Endometrial microvascular endothelial cells (primary cell): Measurements from ENCODE around the gene CCNJL. TPM values are rescaled to one million over a fixed set of nuclear protein-coding genes. Genes with fewer than 3 reads are reported as not detected.

Experiments
- in situ Hi-C: cut with HindIII; loops from 2 replicates; pipeline ENCODE4 v1.10.0; 2017; ENCODE audit warnings: low sequenced_read_pairs, low pct_unique_long_range_greater_than_20kb; ENCODE audit errors: inconsistent ontology term
- total RNA-seq: library from RNA; depleted of rRNA; stranded (reverse); fragments of >200 nt; gene quantifications from one replicate; pipeline ENCODE4 v1.2.3, GENCODE V29; 2015; ENCODE audit errors: inconsistent ontology term

The CCNJL gene
- total RNA-seq, 1 donor from 2014 or later, result 8.6 TPM

GRCh38 chr5:160297776-160298175 lies 14.6 kb downstream of the CCNJL start:
- in situ Hi-C loops, result no loop called here

- in situ Hi-C loops, result no loop called here
Measured at GRCh38 chr5:160297004-160297403, 15.4 kb downstream of the CCNJL start.

- in situ Hi-C loops, result no loop called here
Measured at GRCh38 chr5:160296496-160296895, 15.9 kb downstream of the CCNJL start.

- in situ Hi-C loops, result no loop called here
Measured at GRCh38 chr5:160293901-160294561, 18.3 kb downstream of the CCNJL start.

- in situ Hi-C loops, result no loop called here
Measured at GRCh38 chr5:160293386-160293785, 19.0 kb downstream of the CCNJL start.

- in situ Hi-C loops, result no loop called here
Measured at GRCh38 chr5:160291467-160291866, 20.9 kb downstream of the CCNJL start.

GRCh38 chr5:160290751-160291150 lies 21.6 kb downstream of the CCNJL start:
- in situ Hi-C loops, result no loop called here

- in situ Hi-C loops, result no loop called here
Measured at GRCh38 chr5:160289721-160290120, 22.6 kb downstream of the CCNJL start.

- in situ Hi-C loops, result no loop called here
Measured at GRCh38 chr5:160289356-160289651, 23.1 kb downstream of the CCNJL start.

- in situ Hi-C loops, result no loop called here
Measured at GRCh38 chr5:160287378-160288051, 24.8 kb downstream of the CCNJL start.

GRCh38 chr5:160286947-160287346 lies 25.4 kb downstream of the CCNJL start:
- in situ Hi-C loops, result no loop called here

GRCh38 chr5:160285316-160285715 lies 27.0 kb downstream of the CCNJL start:
- in situ Hi-C loops, result no loop called here

- in situ Hi-C loops, result no loop called here
Measured at GRCh38 chr5:160284291-160284873, 28.0 kb downstream of the CCNJL start.

GRCh38 chr5:160281275-160281674 lies 31.1 kb downstream of the CCNJL start:
- in situ Hi-C loops, result no loop called here

- in situ Hi-C loops, result no loop called here
Measured at GRCh38 chr5:160280384-160281095, 31.8 kb downstream of the CCNJL start.

GRCh38 chr5:160278343-160278742 lies 34.0 kb downstream of the CCNJL start:
- in situ Hi-C loops, result no loop called here

GRCh38 chr5:160274483-160274931 lies 37.9 kb downstream of the CCNJL start:
- in situ Hi-C loops, result no loop called here

- in situ Hi-C loops, result no loop called here
Measured at GRCh38 chr5:160272889-160273288, 39.5 kb downstream of the CCNJL start.

GRCh38 chr5:160272264-160272663 lies 40.1 kb downstream of the CCNJL start:
- in situ Hi-C loops, result no loop called here

GRCh38 chr5:160271836-160272235 lies 40.5 kb downstream of the CCNJL start:
- in situ Hi-C loops, result no loop called here
